NCI-H82 treated with DMSO at 0.1 percent for 48 hours (cell line): ENCODE data around the gene CADM1.

Experiments
- DNase-seq: peaks from one replicate; lab custom pipeline; 2025; ENCODE audit not compliant: unreplicated experiment; lab: John Stamatoyannopoulos, UW

Gene CADM1

DNA sequence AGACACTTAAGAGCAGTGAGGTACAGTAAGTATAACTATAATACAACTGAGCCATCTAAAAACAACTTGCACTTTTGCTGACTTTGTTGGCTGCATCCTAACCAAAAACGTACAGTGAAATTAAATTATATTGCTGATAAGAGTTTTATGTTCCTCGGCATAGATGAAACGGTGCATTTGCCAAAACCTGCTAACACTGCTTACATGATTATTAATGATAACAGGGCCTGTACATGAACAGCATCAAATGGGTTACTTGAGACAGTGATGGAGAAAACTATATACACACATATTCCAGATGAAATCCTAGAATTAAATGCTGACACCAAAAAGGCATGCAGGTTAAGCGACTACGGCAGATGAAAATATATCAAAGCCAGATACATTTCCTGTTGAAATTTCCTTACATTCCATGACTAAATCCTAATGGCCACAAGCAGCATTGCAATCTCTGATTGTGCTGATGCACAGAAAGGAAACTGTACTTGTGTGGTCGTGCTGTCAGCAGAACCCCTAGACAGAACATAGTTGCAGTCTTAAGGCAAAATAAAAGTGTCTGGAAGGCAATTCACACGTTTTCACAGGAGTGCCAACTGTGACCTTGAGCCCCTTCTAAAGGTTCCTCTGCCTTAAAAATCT is 143.9 kb downstream of the CADM1 start:
- DNase-seq: no peak

GRCh38 chr11:115357066-115357465 is 147.1 kb downstream of the CADM1 start:
- DNase-seq: no peak

DNA sequence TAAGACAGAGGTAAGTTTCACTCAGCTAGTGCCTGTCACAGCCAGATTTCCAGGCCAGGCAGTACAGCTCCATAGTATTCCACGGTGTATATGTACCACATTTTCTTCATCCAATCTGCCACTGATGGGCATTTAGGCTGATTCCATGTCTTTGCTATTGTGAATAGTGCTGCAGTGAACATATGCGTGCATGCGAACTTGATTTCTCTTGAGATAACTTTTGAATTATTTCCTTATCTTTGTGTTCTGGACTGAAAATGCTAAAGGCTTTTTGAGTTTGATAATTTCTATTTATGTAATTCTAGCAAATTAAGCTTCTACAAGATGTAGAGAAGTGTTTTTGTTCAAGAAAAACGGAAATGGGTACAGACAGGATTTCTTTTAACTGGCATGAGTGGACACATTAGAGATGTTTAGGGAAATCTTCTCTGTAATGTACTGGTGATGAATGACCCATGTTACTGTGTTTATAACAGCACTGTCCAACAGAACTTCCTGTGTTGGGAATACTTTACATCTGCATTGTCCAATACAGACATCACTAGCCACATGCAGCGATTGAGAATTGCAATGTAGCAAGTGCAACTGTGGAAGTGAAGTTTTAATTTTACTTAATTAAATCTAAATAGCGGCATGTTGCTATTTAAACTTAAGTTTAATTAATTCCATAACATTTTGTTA is 151.3 kb downstream of the CADM1 start:
- no peak for DNase-seq

DNA sequence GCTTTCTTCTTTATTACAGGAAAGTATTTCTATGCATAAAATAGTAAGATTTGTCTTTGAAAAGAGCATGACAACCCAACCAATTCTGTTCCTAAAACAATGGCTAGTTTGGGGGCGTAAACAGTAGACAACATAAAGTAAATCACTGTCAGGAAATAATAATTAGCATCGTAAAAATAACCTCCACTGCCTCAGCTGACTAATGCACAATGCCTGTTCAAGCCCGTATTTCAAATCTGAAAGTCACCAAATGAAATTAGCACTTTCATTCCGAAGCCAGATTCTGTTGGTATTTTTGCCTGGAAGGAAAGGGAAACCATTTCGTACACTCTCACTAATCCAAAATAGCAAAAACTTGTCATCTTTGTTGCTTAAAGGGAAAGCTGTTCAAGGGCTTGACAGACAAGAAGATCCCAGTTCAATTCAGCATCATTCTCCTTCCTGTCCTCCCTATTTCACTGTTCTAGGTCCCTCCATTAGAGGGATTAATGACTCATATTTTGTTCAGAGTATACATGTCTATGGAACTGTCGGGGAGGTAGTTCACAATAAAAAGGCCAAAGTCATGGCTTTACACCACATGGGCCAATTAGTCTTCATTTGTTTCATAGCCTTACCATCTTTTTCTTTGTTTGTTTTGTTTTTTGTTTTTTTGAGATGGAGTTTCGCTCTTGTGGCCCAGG is 154.7 kb downstream of the CADM1 start:
- no peak for DNase-seq

DNA sequence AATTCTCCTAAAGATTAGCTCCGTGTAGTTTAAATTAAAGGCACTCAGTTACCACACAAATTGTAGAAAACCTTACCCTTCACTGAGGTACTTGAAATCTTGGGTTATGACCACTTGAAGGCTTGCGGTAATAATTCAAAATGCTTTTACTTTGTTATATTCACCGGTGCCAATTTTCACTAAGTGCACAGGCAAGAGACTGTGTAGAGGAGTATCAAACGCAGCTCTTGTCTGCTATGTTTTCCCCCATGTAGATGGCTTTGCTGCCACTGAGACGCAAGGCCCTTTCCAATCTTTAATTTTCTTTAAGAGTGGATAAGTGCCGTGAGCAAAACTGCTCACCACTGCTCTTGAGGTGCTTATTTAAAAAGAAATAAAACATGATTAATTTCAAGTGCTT is 155.8 kb downstream of the CADM1 start:
- DNase-seq: no peak

GRCh38 chr11:115347106-115347505 is 157.1 kb downstream of the CADM1 start:
- no peak for DNase-seq

DNA sequence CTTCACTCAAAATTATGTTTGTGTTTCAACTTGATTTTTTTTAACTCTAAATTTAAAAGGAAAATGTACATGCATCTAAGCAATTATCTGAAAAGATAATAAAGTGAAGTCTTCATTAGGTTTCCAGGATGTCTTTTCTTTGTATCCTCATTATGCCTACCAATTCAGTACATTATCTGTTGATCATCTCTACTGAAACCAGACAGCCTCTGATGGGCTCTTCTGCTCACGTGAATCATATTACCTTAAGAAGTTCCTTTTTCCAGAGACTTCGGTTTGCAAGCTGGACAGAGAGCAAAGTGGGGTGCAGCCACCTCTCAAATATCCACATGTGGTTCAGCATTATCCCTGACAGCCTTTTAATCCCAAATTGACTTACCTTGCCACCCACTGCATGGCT is 158.4 kb downstream of the CADM1 start:
- DNase-seq: no peak

DNA sequence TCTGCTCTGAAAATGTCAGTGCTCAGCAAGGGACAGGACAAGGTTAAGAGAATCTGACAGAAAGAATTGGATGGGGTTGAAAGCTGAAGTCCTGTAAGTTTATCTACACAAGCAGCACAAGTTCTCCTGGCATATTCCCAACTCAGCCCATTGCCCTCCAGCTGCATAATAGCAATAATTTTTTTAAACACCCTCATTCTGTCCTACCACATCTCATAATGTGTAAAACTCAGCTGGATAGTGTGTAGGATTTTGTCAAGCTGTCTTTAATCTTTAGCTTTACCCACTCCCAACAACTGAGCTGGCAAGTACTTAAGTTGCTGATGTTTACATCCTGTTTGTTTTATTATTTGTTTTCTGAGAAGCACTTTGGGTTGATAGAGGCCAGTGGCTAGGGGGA is 158.9 kb downstream of the CADM1 start:
- no peak for DNase-seq

- no peak for DNase-seq
Observed at GRCh38 chr11:115344846-115345245, 159.4 kb downstream of the CADM1 start.

DNA sequence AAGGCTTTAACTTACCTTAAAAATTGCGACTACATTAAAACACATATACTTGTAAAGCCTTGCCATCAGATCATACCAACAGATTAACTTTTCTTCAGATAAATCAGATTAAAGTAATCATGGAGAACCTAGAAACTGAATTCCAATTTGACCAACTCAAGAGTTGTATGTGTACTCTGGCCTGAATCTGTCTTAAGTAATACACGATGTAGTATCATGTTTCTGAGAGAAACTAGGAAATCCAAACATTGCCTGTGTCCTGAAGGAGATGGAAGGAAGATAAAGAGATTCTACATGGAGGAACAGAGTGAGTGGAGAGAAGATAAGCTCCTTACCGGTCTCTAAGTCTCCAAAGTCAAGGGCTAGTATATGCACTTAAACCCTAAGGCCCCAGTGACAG is 162.1 kb downstream of the CADM1 start:
- peak; percentile 79 for DNase-seq

- DNase-seq: no peak
Observed at GRCh38 chr11:115340874-115341273, 163.3 kb downstream of the CADM1 start.

DNA sequence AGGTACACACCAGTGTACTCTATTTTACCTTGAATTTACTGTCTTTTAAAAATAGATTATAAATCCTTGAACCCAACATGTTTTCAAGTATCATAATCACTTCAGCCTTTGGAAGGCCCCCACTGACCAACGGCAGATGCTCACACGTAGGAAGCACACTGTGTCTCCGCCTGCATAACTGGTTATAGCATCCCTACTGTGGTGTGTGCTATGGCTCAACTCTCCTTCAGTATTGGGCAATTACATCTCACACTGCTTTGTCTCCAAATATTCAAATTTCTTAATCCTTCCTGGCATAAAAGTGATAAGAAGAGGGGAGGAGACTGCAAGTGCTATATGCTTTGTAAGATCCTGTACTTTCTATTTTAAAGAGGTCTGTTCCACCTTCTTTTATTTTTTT is 165.7 kb downstream of the CADM1 start:
- DNase-seq: no peak

- no peak for DNase-seq
Observed at GRCh38 chr11:115334932-115335788, 169.1 kb downstream of the CADM1 start.

DNA sequence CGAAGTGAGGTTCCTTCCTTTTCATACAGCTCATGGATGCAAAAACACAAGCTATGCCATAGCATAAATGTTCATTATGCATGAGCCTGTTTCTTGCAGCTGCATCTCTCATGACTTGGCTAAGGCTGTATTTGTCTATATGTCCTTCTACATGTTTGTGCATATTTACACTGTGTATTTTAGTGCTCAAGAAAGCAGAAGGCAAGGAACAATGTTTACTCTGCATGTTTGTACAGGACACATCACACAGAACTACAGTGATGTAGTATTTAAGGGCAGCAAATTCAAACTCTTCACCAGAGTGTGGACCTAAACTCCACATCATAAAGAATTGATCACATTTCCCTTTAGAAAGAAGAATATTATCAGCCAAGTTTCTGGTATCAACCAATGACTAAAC is 170.3 kb downstream of the CADM1 start:
- no peak for DNase-seq

- no peak for DNase-seq
Observed at GRCh38 chr11:115333121-115333520, 171.1 kb downstream of the CADM1 start.

GRCh38 chr11:115330684-115331482 is 173.3 kb downstream of the CADM1 start:
- DNase-seq: no peak

GRCh38 chr11:115326526-115326925 is 177.7 kb downstream of the CADM1 start:
- DNase-seq: no peak

- no peak for DNase-seq
Observed at GRCh38 chr11:115325523-115325922, 178.7 kb downstream of the CADM1 start.

- peak; percentile 65 for DNase-seq
Observed at GRCh38 chr11:115324581-115325432, 179.4 kb downstream of the CADM1 start.
